Mucosa of gallbladder (tissue), 1 donor: Measurements from ENCODE around the gene OSGIN1. TPM values are rescaled to one million over a fixed set of nuclear protein-coding genes. Genes with fewer than 3 reads are reported as not detected.

Experiments
- DNase-seq: peaks from one replicate; pipeline ENCODE4 v3.0.0-alpha.2; 2020; ENCODE audit warnings: low spot score
- total RNA-seq: library from RNA; stranded (reverse); gene quantifications from one replicate; pipeline ENCODE4 v1.2.1, GENCODE V29; 2021
- donor health status: DM: no; HTN: no; CAD: no.

Gene OSGIN1
- total RNA-seq, 1 donor from 2014 or later: 22.4 TPM

DNA sequence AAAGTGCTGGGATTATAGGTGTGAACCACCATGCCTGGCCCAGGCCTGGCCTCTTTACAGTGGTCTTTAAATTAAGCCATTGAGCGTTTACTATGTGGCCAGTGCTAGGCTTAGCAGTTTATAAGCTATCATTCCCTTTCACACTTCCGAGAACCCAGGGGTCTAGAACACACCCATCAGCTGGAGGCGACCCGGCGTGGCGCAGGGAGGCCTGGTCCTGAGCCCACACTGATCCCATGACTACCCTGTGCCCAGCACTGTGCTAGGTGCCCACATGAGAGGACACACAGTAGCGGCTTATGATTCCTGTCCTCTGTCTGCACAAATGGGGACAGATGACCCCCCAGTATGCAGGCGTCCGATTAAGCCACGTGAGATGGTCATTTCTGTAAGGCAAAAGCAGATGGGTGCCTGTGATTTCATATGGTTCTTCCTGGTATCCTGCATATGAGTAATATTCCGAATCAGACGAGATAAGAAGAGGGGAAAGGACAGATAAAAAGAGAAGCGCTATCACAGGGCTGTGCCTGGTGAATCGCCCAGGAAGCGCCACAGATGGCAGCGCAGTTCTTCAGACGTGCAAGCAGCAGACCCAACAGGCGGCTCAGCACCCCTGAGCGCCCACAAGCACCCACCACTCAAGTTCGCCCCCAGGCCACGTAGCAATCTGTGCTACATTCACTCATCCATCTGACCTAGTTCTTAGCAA is 5.3 kb downstream of the OSGIN1 start:
- DNase-seq: no peak

DNA sequence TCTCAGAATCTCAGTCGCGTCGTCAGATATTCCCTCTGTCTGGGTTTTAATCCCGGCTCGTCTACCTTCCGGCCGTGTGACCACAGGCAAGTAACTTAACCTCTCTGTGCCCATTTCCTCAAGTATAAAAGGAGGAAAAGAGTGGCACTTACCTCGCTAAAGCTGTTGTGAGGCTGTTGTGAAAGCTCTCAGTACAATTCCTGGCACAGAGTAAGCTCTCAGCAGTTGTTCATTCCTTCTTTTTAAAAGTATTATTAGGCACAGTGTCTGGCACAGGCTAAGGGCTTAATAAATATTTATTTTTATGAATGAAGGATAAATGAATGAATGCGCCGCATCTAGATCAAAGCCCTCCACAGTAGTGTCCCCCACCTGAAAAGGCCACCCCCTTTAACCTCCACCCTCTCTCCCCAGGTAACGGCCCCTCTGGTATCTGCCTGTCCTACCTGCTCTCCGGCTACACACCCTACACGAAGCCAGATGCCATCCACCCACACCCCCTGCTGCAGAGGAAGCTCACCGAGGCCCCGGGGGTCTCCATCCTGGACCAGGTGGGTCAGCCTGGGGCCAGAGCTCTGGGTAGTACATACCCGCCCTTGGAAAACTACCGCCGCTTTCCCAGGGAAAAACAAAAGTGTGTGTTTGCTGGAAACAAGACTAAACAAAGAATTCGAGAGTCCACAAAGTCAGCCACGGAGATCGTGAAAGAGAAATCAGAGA is 6.0 kb downstream of the OSGIN1 start:
- DNase-seq: no peak

DNA sequence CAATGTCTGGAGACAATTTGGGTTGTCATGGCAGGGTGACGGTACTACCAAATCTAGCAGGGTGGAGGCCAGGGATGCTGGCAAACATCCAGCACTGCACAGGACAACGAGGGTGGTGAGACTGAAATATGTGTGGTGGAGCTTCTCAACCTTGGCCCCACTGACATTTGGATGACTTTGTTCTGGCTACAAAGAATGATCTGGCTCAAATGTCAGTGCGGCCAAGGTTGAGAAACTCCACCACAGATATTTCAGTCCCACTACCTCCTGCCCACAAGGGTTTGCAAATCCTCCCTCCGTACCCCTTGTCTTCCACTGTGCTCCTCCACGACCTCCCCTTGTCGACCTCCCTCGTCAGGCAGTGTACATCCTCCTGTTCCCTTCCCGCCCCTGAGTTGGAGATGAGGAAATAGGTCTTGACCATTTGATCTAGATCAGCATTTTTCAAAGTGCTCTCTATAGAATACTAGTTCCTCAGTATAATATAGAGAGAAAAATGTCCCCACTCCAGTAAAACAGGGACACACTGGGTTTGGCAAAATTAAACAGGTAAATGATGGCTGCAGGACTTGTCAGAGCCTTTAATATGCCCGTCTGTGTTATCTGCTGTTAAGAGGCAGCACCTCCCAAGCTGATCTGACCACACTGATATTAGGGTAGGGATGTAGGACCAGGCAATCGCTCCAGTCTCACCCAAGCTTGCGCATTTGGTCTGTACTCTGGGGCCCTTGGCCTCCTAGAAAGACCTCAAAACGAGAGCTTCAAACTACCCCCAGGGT is 6.8 kb downstream of the OSGIN1 start:
- no peak for DNase-seq

DNA sequence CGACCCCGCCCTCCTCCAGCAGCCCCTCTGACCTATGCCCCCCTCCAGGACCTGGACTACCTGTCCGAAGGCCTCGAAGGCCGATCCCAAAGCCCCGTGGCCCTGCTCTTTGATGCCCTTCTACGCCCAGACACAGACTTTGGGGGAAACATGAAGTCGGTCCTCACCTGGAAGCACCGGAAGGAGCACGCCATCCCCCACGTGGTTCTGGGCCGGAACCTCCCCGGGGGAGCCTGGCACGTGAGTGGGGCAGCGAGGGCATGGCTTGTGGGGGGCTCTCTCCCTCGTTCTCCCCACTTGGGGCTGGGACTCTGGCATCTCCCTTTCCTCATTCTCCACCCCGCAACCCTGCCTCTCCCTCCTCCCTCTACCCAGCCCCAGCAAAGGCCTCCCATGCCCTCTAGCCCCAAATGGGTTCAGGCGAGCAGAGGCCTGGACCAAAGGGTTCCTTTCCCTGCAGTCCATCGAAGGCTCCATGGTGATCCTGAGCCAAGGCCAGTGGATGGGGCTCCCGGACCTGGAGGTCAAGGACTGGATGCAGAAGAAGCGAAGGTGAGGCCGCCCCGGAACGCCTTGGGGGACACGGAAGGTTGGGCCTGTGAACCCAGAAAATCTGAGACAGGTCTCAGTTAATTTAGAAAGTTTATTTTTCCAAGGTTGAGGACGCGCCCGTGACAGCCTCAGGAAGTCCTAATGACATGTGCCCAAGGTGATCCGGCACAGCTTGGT is 7.6 kb downstream of the OSGIN1 start:
- DNase-seq: no peak

DNA sequence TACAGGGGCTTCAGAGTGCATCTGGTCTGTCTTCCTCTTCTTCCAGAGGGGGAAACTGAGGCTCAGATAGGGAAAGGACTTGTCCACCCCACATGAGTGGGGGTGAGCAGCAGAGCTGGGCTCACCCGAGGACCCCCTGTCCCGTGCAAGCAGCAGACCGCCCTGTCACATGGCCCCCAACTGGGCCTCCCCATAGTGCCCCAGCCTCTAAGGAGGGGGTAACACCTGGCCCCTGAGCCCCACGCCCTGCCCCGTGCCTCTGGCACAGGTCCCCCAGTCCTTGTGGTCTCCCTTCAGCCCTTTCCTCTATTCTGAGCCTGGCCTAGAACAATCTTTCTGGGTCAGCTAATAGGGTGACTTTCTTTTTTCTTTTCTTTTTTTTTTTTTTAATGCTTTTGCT is 8.6 kb downstream of the OSGIN1 start:
- DNase-seq: no peak

DNA sequence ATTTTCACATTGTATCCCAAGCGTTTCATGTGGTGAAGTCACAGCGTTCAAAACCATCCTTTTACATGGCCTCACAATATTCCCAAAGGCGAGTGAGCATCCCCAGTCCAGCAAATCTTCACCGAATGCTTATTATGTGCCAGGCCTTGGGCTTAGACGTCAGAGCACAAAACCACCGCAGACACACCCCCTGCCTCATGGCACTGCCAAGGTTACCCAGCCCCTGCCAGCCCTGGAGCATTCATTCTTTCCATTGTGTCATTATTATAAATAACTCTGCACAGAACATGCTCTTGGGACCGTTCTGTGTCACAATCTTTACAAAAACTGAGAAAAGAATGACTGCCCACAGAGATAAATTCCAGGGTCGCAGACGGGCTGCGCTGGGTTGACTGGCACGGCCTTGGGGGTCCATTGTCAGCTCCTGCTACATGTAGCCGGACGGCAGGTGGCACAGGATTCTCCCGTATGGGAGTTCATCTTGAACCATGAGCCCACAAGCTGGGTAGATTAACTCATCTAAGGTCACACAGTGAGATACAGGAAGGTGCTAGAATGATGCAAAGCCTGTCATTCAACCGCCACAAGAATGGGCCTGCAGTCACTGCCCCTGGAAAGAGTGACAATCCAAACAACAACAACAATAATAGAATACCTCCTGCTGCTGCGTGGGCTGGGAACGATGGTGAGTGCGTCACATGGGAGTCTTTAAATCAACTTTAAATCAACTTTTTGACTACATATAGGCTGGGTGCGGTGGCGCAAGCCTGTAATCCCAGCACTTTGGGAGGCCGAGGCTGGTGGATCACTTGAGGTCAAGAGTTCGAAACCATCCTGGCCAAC is 10.5 kb downstream of the OSGIN1 start:
- DNase-seq: no peak

DNA sequence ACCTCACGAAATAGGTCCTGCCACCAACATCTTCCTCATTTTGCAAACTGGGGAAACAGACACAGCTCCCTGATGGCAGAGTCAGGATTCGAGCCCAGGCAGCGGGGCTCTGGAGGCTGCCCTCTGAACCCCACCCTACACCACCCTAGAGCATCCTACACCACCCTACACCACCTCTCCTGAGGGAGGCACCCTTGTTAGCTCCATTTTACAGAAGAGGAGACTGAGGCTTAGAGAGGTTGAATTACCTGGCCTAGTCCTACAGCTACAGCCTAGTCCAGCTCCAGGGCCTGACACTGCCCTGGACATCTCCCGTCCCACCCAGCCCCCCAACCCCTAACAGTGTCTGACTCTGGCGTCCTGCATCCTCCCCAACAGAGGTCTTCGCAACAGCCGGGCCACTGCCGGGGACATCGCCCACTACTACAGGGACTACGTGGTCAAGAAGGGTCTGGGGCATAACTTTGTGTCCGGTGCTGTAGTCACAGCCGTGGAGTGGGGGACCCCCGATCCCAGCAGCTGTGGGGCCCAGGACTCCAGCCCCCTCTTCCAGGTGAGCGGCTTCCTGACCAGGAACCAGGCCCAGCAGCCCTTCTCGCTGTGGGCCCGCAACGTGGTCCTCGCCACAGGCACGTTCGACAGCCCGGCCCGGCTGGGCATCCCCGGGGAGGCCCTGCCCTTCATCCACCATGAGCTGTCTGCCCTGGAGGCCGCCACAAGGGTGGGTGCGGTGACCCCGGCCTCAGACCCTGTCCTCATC is 11.8 kb downstream of the OSGIN1 start:
- no peak for DNase-seq

DNA sequence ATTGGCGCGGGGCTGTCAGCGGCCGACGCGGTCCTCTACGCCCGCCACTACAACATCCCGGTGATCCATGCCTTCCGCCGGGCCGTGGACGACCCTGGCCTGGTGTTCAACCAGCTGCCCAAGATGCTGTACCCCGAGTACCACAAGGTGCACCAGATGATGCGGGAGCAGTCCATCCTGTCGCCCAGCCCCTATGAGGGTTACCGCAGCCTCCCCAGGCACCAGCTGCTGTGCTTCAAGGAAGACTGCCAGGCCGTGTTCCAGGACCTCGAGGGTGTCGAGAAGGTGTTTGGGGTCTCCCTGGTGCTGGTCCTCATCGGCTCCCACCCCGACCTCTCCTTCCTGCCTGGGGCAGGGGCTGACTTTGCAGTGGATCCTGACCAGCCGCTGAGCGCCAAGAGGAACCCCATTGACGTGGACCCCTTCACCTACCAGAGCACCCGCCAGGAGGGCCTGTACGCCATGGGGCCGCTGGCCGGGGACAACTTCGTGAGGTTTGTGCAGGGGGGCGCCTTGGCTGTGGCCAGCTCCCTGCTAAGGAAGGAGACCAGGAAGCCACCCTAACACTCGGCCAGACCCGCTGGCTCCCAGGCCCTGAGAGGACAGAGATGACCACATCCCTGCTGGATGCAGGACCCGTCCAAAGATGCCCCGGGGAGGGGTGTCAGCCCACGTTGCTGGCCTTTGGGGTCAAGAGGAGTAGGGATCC is 12.6 kb downstream of the OSGIN1 start:
- no peak for DNase-seq

DNA sequence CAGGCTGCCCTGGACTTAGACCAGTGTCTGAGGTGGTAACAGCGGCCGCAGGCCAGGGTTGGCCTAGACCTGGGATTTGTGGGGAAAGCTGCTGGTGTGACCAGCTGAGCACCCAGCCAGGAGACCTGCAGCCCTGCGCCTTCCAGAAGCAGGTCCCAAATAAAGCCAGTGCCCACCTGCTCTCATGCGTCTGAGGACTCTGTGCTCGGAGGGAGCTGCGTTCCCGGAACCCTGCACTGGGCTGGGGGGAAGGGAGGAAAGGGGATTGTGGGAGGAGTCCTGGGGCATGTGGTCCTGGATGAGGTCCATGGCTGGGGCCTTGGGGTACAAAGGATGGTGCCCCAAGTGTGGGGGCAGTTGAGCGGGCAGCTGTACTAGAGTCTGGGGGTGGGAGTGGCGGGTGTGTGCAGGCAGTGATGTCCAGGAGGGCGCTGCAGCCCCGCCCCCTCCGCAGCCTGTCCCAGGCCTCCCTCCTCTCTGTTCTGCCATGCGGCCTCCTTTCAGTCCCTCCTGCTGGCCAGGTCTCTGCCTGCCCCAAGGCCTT is 13.2 kb downstream of the OSGIN1 start:
- DNase-seq: no peak

DNA sequence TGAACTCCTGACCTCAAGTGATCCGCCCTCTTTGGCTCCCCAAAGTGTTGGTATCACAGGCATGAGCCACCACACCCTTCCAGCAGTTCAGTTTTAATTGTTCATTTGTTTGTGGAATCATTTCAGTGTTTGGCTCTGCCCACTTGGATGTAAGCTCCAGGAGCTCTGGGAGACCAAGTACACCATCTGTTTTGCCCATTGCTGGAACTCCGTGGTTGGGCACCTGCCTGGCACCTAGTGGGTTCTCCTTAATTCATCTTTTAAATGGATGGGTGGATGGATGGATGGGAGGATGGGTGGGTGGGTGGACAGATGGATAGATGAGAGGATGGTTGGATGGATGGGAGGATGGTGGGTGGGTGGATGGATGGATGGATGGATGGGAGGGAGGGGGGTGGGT is 14.1 kb downstream of the OSGIN1 start:
- DNase-seq: no peak

DNA sequence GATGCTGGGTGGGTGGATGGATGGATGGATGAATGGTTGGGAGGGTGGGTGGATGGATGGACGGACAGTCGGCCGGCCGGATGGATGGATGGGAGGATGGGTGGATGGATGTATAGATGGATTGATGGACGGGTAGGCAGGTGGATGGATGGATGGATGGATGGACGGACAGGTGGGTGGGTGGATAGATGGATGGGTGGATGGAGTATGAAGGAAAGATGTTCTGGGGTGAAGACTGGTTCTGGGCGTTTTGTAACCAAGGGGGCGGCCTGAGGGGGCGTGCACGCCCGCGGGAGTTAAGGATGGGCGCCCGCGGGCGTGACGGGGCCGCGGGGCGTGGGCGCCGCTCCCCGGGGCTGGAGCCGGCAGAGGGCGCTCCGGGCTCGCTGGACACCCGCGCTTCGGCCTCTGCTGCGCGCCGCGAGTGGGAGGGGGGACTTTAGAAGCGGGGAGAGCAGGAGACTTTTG is 14.8 kb downstream of the OSGIN1 start, which contains the start of gene NECAB2:
TSS of gene NECAB2 (plus strand) at position 407 of the 468 bp plus-strand sequence. CDS start 405 bp downstream, outside the sequence.
- DNase-seq: no peak

DNA sequence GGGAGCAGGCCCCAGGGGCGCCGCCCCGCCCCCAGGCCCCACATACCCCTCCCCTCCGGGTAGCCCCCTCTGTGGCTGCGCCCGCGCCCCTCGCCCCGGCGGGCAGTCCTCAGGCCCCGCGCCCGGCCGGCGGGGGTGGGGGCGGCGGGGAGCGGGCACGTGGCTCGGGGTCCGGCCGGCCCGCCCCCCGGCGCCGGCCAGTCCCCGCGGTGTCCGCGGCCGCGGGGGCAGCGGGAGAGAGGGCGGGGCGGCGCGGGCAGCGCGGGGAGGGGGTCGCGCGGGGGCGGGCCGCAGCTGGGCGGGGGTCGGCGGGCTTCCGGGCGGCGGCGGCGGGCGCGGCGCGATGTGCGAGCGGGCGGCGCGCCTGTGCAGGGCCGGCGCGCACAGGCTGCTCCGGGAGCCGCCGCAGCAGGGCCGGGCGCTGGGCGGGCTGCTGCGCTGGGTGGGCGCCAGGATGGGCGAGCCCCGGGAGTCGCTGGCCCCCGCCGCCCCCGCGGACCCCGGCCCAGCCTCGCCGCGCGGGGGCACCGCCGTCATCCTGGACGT is 15.3 kb downstream of the OSGIN1 start:
- DNase-seq: no peak

DNA sequence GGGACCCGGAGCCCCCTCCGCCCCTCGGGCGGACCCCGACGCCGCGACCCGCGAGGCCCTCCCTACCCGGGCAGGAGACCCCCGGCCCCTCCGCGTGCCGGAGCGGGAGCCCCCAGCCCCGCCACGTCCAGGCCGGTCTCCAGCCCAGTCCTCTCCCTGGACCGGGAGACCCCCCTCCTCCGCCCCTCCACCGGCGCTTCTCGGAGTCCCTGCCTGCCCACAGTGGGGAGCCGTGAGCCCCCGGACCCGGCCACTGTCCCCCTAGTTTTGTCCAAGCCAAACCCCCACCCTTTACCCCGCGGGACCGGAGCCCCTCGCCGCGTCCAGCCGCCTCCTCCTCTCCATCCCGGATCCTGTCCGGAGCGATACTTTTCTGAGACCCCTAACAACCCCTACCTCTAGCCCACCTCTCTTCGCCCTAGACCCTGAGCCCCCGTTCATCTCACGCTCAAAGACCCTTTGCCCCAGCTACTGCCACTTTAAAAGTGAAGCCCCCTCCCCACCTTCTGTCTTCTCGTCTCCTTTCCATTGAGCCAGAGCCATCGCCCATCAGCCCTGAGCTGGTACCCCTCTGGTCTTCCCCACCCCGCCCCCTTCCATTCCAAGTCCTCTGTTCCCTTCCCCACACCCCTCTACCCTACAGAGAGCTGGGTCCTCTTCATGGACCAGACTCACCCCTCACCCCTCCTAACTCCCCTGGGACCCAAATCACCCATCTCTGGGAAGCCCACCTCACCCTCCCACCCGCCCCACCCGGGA is 16.0 kb downstream of the OSGIN1 start:
- no peak for DNase-seq

DNA sequence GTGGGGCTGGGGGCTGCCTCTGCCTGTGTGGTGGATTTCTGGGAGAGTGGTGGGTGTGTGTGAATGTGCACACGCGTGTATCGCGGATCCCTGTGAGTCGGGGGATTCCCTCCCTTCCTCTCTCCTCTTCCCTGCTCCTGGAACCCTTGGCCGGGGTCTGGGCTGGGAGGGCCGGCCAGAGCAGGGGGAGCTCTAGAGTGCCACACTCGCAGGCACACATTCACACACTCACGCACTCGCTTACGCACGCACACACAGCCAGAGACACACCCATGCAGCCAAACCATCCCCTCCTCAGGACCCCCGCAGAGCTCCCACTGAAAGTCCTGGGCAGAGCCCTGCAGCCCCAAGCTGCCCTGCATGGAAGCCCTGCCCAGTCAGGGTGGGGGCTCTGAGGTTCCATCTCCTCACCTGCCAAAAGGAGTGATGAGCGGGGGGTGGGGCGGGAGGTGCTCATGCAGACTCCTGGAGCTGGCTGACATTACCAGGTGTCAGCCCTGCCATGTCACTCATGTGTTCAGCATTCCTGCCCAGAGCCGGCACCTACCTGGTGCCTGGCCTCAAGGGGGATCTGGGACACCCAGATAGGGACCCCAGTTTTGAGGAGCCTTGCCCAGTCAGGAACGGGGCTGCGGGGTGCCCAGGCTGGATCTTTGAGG is 16.9 kb downstream of the OSGIN1 start:
- DNase-seq: no peak

DNA sequence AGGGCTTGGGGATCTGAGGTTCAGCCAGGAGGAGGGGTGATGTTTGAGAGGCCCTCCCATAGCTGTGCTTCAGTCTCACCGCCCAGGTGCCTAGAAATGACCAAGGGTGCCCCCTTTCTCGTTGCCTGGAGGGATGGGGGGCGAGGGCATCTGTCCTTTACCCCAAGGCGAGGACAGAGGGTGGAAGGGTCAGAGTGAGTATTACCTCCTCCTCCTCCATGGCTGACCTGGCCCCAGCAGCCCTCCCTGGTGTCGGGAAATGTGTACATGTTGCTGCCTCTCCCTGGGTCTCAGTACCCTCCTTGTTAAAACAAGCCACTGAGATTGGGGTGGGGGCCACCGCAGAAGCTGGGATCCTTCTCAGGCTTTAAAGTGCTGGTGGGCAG is 17.4 kb downstream of the OSGIN1 start:
- no peak for DNase-seq

DNA sequence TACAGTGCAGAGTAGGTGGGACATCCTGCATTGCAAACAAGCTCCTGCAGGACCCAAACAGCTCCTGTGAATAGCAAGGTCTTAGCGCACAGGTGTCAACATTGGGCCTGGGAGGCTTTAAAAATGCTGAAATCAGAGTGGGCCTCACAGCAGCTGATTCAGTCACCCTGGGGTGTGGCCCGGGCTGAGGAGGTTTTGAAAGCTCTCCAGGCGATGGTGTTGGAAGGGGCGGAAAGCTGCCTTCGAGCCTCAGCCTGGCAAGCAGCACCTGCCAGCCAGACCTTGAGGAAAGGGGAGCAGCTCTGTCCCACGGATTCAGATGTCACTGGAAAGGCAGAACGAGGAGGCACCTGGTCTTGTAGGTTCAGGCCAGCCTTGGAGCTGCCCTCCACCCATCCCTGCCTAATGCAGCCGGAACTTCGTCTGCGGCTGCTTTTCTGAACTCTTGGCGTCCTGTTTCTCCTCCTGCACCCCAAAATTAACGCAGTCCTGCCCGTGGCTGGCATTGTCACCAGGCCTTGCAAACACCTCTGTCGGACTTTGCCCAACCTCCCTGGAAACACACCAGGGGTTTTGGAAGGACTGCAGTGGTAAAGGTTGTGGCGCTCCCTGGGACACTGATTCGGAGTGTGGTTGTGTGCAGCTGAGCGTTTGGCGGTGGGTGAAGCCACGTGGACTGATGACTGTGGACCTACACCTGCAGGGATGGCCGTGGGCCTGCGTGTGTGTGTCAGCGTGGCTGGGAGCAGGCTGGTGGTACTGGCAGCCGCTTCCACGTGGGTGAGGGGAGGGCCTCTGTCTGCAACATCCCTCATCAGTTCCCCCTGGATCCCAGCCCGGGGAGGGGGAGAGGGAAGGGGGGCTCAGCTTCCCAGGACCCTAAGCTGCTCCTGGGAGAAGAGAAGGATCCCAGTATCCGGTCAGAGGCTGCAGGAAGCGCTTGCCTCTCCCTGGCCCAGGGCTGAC is 18.4 kb downstream of the OSGIN1 start:
- no peak for DNase-seq
